ENCODE measurements around the gene NFATC2. TPM values are rescaled to one million over a fixed set of nuclear protein-coding genes. Genes with fewer than 3 reads are reported as not detected.

The NFATC2 gene
- total RNA-seq, 1 experiment from 2014 or later, result 6.3 TPM

- Histone ChIP-seq H3K36me3 (ENCODE audit: low read depth) (no peaks in the 10 kb centered on the region), H3K79me2 (ENCODE audit: low read depth) (no peaks in the 10 kb centered on the region), H3F3A (ENCODE audit: insufficient read depth, low read depth) (peaks cover 21% of the 10 kb centered on the region), H4K20me1 (ENCODE audit: insufficient read depth) (no peaks in the 10 kb centered on the region), H3K4me3 (no peak overlapping the region), H3K4me2 (no peak overlapping the region), H3K27me3 (ENCODE audit: insufficient read depth, low read depth) (no peaks in the 10 kb centered on the region), H3K9me2 (ENCODE audit: insufficient read depth) (no peaks in the 10 kb centered on the region), H3K4me1 (replicated peaks; ENCODE audit: insufficient read depth) (peaks cover 10% of the 10 kb centered on the region; the same call in 1 of the 2 replicates), H3K9me3 (ENCODE audit: insufficient read depth, low read depth) (no peaks in the 10 kb centered on the region), H2AFZ (no peak overlapping the region), H3K27ac (no peak overlapping the region)
- POLR2A ChIA-PET (ENCODE audit: unreplicated experiment), result interaction anchor here (0.6 kb wide), 1 partner anchor 33 kb away, joined by 4 read pairs; no protein-coding TSS in a partner anchor
- BruUV-seq (replicated peaks), result no TSS peak
- intact Hi-C loops (cut with micrococcal nuclease; ENCODE audit: unreplicated experiment), result no loop called here
- TF ChIP-seq CTCF (conservative IDR thresholded peaks at IDR 0.05) (no peak), EZH2 (IDR thresholded peaks at IDR 0.05; ENCODE audit: low read depth) (no peak)
- DNase-seq, result no peak
- CTCF ChIA-PET, result no interaction called here
Measured at GRCh38 chr20:51498765-51499540, 43.6 kb downstream of the NFATC2 start.

- intact Hi-C loops (cut with micrococcal nuclease; ENCODE audit: unreplicated experiment), result no loop called here
- H3K27me3 ChIP-seq (ENCODE audit: insufficient read depth, low read depth), result no peaks in the 10 kb centered on the region
- no peaks in the 10 kb centered on the region for H3K36me3 ChIP-seq (ENCODE audit: low read depth)
- POLR2A ChIA-PET (ENCODE audit: unreplicated experiment), result no interaction called here
- H4K20me1 ChIP-seq (ENCODE audit: insufficient read depth), result no peaks in the 10 kb centered on the region
- no peak for DNase-seq
- CTCF ChIA-PET, result interaction anchor here (0.6 kb wide), 1 partner anchor 506 kb away, joined by 3 read pairs; no protein-coding TSS in a partner anchor
- no peaks in the 10 kb centered on the region for H3K9me2 ChIP-seq (ENCODE audit: insufficient read depth)
- H2AFZ ChIP-seq, result no peak overlapping the region
- peaks cover 10% of the 10 kb centered on the region; the same call in 1 of the 2 replicates for H3K4me1 ChIP-seq (replicated peaks; ENCODE audit: insufficient read depth)
- no TSS peak for BruUV-seq (replicated peaks)
- H3K27ac ChIP-seq, result no peak overlapping the region
- no peak overlapping the region for H3K4me3 ChIP-seq
- peaks cover 18% of the 10 kb centered on the region for H3F3A ChIP-seq (ENCODE audit: insufficient read depth, low read depth)
- H3K9me3 ChIP-seq (ENCODE audit: insufficient read depth, low read depth), result no peaks in the 10 kb centered on the region
- no peak overlapping the region for H3K4me2 ChIP-seq
- H3K79me2 ChIP-seq (ENCODE audit: low read depth), result no peaks in the 10 kb centered on the region
- TF ChIP-seq CTCF (conservative IDR thresholded peaks at IDR 0.05) (no peak), EZH2 (IDR thresholded peaks at IDR 0.05; ENCODE audit: low read depth) (no peak)
Measured at GRCh38 chr20:51497542-51498467, 44.7 kb downstream of the NFATC2 start.

GRCh38 chr20:51496964-51497363, 45.6 kb downstream of the NFATC2 start:
- Histone ChIP-seq H3K27me3 (ENCODE audit: insufficient read depth, low read depth) (no peaks in the 10 kb centered on the region), H2AFZ (no peak overlapping the region), H3K4me3 (no peak overlapping the region), H3K4me1 (replicated peaks; ENCODE audit: insufficient read depth) (peaks cover 10% of the 10 kb centered on the region; the same call in 1 of the 2 replicates), H3K79me2 (ENCODE audit: low read depth) (no peaks in the 10 kb centered on the region), H3K36me3 (ENCODE audit: low read depth) (no peaks in the 10 kb centered on the region), H3K9me2 (ENCODE audit: insufficient read depth) (no peaks in the 10 kb centered on the region), H3K4me2 (no peak overlapping the region), H3F3A (ENCODE audit: insufficient read depth, low read depth) (peaks cover 16% of the 10 kb centered on the region), H3K9me3 (ENCODE audit: insufficient read depth, low read depth) (no peaks in the 10 kb centered on the region), H3K27ac (no peak overlapping the region), H4K20me1 (ENCODE audit: insufficient read depth) (no peaks in the 10 kb centered on the region)
- ChIA-PET CTCF (no interaction called here), POLR2A (ENCODE audit: unreplicated experiment) (no interaction called here)
- BruUV-seq (replicated peaks), result no TSS peak
- no peak for DNase-seq
- intact Hi-C loops (cut with micrococcal nuclease; ENCODE audit: unreplicated experiment), result no loop called here
- TF ChIP-seq CTCF (conservative IDR thresholded peaks at IDR 0.05) (no peak), EZH2 (IDR thresholded peaks at IDR 0.05; ENCODE audit: low read depth) (no peak)

Data from PC-9 (cell line).